ACHN (cell line): Measurements from ENCODE around the gene KLHL17.
"Not testable (repeated sequence)": the region's sequence is repeated elsewhere in the genome, so short reads cannot be mapped to it uniquely, and the experiment has no call there.

ENCODE experiments used
- DNase-seq: peaks from one replicate; pipeline ENCODE4 v3.0.0-alpha.2; 2015
- in situ Hi-C: cut with HindIII; loops from 2 replicates; pipeline ENCODE4 v1.10.0; 2017; ENCODE audit warnings: low sequenced_read_pairs, low pct_ligation_motif_present, low pct_unique_long_range_greater_than_20kb

The KLHL17 gene

GRCh38 chr1:985126-985525 is 24.7 kb downstream of the KLHL17 start:
- DNase-seq = no peak
- in situ Hi-C loops = no loop called here

- in situ Hi-C loops, DNase-seq: not testable (repeated sequence)
Measured at GRCh38 chr1:988061-988460, 27.7 kb downstream of the KLHL17 start.

GRCh38 chr1:991275-991674 is 30.9 kb downstream of the KLHL17 start:
- in situ Hi-C loops, DNase-seq: not testable (repeated sequence)

DNA sequence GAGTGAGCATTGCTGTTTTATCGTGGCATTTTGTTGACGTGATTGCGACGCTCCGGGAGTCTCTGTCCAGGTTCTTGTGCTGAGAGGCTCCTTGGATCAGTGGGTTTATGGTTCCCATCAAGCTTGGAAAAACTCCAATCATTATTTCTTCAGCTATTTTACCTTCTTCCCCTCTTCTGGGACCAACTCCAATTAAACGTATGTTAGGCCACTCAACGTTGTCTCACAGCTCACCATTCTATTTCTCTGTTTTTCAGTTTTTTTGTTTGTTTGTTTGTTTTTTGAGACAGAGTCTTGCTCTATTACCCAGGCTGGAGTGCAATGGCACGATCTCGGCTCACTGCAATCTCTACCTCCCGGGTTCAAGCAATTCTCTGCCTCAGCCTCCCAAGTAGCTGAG is 31.5 kb downstream of the KLHL17 start:
- no peak for DNase-seq
- in situ Hi-C loops = no loop called here

DNA sequence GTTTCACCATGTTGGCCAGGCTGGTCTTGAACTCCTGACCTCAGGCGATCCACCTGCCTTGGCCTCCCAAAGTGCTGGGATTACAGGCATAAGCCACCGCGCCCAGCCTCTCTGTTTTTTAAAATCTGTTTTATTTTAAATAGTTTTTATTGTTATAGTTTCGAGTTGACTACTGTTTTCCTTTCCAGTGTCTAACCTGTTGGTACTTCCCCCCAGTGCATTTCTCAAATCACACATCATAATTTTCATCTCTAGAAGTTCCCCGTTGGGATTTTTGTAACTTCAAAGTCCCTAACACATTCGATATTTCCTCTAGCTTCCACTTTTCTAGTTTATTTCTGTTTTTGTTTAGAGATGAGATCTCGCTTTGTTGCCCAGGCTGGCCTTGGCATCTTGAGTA is 32.0 kb downstream of the KLHL17 start:
- in situ Hi-C loops = no loop called here

GRCh38 chr1:993379-993995 is 33.1 kb downstream of the KLHL17 start:
- in situ Hi-C loops = no loop called here

More for the DNA sequence above, 32.0 kb downstream of the KLHL17 start:
- no peak for DNase-seq

GRCh38 chr1:994546-994945 is 34.2 kb downstream of the KLHL17 start:
- in situ Hi-C loops, DNase-seq: not testable (repeated sequence)

More at GRCh38 chr1:993379-993995, 33.1 kb downstream of the KLHL17 start:
- no peak for DNase-seq

DNA sequence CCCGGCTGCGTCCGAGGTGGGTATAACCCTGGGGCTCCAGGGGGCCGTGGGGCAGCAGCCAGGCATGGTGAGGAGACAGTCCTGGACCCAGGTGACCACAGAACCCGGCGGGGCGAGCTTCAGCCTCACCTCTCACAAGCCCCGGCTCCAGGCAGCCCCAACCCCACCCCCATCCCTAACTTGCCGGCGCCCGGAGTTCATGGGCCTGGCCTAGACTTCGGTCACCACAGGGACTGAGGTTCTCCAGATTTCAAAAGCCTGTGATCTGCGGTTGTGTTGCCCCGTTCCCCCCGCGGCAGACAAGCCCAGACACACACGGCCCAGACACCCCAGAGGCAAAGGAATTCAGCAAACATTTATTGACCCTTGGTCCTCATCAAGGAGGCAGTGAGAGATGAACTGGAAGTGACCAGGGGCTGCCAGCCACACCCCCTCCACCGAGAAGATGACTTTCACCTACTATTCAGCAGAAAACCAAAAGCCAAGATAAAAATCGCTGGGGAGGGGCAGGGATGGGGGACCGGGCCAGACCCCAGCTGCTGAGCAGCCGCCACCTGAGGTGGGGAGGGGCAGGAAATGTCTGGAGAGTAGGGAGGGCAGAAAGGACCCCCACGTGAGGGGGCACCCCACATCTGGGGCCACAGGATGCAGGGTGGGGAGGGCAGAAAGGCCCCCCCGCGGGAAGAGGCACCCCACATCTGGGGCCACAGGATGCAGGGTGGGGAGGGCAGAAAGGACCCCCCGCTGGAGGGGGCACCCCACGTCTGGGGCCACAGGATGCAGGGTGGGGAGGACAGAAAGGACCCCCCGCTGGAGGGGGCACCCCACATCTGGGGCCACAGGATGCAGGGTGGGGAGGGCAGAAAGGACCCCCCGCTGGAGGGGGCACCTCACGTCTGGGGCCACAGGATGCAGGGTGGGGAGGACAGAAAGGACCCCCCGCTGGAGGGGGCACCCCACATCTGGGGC is 35.6 kb downstream of the KLHL17 start:
- in situ Hi-C loops = no loop called here
- DNase-seq = no peak

DNA sequence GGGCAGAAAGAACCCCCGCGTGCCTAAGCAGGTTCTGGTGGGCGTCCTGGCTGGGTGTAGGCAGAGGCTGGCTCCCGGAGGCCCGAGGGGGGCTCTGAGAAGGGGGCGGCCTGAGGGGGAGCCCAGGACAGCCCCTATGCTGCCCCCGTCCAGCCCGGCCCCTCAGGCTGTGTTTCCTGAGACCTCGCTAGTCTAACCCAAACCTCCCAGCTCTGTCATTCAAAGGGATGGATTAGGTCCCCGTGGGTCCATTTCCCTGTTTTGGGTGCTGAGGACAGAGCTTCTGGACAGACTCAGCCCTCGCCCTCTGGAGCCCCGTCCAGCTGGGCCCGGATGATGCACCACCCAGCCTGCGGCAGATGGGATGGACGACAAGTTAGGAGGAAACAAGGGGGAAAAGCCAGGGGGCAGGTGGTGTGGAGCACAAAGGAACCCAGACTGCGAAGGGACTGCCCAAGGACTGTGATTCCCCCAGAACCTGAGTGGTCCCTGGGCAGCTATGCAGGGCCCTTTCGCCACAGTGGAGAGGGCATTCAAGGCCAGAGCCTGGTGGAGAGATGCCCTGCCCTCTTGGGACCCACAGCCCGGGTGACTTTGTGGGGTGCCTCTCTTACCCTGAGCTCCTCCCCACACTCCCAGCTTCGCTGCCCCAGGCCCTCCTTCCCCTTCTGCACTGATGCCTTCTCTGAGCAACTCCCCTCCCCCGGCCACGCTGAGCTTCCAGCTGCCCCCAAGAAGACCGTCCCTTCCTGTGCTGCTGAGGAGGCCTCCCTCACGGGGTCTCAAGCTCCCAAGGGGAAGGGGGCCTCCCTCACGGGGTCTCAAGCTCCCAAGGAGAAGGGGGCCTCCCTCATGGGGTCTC is 36.7 kb downstream of the KLHL17 start:
- in situ Hi-C loops = no loop called here
- no peak for DNase-seq

GRCh38 chr1:997713-997992 is 37.3 kb downstream of the KLHL17 start:
- in situ Hi-C loops = no loop called here
- no peak for DNase-seq

DNA sequence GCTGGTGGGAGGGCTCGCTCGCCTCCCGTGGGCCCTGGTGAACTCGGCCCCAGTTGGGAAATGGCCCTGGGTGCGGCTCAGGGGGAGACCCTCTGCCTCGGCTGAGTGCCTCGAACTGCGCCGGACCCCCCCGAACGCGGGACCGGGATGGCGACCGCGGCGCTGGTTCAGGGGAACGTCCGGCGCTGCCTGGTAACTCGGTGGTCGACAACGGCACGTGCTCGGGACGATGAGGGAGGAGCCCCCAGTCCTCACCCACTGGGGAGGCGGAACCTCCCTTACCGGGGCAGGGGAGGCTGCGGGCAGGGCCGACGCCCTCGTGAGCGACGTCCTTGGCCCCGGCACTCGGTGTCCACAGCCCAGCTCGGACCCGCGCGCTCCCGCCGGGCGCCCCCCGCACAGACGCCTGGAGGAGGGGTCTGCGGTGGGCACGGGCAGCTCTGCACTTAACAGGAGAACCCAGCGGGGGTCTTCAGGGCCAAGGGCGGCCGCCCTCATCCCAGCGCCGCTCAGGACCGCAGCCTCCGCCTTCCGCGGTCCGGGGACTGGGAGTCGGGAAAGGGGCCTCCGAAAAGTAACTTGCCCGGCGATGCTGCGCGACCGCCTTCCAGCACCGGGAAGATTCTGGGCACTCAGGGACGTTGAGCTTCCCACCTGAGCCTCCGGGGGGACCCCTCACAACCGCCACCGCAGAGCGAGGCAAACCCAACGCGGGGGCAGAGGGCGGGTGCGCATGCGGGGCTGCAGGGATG is 37.8 kb downstream of the KLHL17 start:
- DNase-seq = no peak
- in situ Hi-C loops = no loop called here

GRCh38 chr1:998745-998994 is 38.3 kb downstream of the KLHL17 start:
- DNase-seq = no peak
- in situ Hi-C loops = no loop called here

- DNase-seq = peak; percentile 37
- in situ Hi-C loops = no loop called here
Measured at GRCh38 chr1:998995-999724, 38.8 kb downstream of the KLHL17 start.

- in situ Hi-C loops = no loop called here
- DNase-seq = peak; percentile 90
Measured at GRCh38 chr1:999725-1000356, 39.5 kb downstream of the KLHL17 start, which contains the start of gene HES4. TSS of gene HES4 (minus strand) at chr1:1000097. CDS start at chr1:999973, 124 bp downstream.

DNA sequence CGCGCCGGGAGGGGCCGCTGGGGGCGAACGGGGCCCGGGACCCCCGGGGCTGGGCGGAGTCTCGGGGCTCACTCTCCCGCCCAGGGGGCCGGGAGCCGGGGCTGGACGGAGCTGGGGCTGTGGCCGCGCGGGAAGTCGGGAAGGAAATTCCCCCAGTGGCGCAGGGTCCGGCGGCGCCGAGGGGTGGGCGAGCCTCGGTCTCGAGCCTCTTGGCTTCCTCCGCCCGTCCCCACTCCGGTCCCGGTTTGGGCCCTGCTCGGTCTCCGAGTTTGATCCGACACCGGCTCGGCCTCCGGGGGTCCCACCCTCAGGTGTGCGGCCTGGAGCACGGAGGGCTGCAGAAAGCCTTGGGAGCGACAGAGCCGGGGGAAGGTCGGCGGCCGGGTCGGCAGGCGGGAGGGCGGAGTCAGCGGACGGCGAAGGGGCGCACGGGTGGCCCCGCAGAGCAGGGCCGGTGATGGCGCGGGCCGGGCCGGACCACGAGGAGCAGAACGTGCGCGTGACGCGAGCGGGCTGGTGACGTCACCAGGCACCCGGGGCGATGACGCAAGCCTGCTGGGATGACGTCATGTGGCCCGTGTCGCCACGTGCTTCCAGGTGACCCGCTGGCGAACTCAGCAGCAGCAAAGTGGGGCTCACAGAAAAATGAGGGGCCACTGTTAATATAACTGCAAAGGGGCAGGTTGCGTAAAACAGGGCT is 40.1 kb downstream of the KLHL17 start:
- peak; percentile 84 for DNase-seq
- in situ Hi-C loops = no loop called here

- in situ Hi-C loops = no loop called here
- peak; percentile 29 for DNase-seq
Measured at GRCh38 chr1:1001057-1001783, 40.8 kb downstream of the KLHL17 start.
